ENCODE results near the gene G6PC3. TPM values are rescaled to one million over a fixed set of nuclear protein-coding genes. Genes with fewer than 3 reads are reported as not detected.

G6PC3 gene
- polyA plus RNA-seq, 2 of the 4 experiments (the other 2 are of a cell fraction): 104 to 130 TPM

DNA sequence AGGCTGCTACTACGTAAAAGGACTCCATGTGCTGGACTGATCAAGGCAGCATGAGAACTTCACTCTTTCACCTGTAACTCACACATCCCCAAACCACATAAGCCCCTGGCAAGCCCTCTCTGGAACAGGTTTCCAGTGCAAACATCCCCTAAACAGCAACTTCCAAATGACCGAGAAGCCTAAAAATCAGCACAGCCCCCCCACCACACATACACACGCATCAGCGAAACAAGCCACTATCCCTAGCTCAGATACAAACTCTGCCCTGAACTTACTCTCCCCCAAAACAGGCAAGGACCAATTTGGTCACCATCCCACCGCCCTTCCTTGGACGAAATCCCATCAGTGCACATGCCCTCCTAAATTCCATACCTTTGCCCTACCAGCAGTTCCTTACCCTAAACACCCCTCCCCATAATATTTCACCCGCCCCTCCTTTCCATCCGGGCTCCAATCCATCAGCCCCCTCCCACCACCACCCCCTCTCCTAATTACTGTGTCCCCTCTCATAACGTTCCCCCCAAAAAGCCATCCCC, 4.8 kb upstream of the G6PC3 start:
- Histone ChIP-seq H3K4me2 (peak overlapping the region; percentile 88), H3K27ac (peak overlapping the region; percentile 88 to 96), H3K9me3 (no peaks in the 10 kb centered on the region), H3K4me3 (peak overlapping the region; percentile 88), H3K4me1 (peaks cover 29% of the 10 kb centered on the region)
- CTCF ChIA-PET: interaction anchor here (0.6 to 6.5 kb wide), 10 partner anchors 13 to 122 kb away, joined by 3 to 27 read pairs (median 3); no protein-coding TSS in a partner anchor
- POLR2A ChIA-PET: interaction anchor here (0.6 to 2.5 kb wide), 14 partner anchors 10 to 294 kb away, joined by 3 to 10 read pairs (median 5); partner anchors contain the start of genes HDAC5 and TMUB2
- no peak for ATAC-seq
- TF ChIP-seq ZFP36 (IDR thresholded peaks at IDR 0.05; ENCODE audit: borderline replicate concordance, partially characterized antibody): no peak
- no peak for TF ChIP-seq ZNF302 (CRISPR knock-in tag; IDR thresholded peaks at IDR 0.05)
- no peak for TF ChIP-seq CHD4 (IDR thresholded peaks at IDR 0.05; ENCODE audit: borderline replicate concordance)
- TF ChIP-seq TP53 (CRISPR knock-in tag; IDR thresholded peaks at IDR 0.05): no peak
- TF ChIP-seq BHLHE40 (IDR thresholded peaks at IDR 0.05; ENCODE audit: low read depth, low read length): no peak
- TF ChIP-seq MYC (IDR thresholded peaks at IDR 0.05; ENCODE audit: borderline replicate concordance, low read length): no peak
- no peak for TF ChIP-seq RAD21 (conservative IDR thresholded peaks at IDR 0.05 in 1 of 2, IDR thresholded peaks at IDR 0.05 in 1 of 2)
- TF ChIP-seq, protein P1, sequence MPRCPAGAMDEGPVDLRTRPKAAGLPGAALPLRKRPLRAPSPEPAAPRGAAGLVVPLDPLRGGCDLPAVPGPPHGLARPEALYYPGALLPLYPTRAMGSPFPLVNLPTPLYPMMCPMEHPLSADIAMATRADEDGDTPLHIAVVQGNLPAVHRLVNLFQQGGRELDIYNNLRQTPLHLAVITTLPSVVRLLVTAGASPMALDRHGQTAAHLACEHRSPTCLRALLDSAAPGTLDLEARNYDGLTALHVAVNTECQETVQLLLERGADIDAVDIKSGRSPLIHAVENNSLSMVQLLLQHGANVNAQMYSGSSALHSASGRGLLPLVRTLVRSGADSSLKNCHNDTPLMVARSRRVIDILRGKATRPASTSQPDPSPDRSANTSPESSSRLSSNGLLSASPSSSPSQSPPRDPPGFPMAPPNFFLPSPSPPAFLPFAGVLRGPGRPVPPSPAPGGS (IDR thresholded peaks at IDR 0.05): no peak
- TF ChIP-seq, protein P2, sequence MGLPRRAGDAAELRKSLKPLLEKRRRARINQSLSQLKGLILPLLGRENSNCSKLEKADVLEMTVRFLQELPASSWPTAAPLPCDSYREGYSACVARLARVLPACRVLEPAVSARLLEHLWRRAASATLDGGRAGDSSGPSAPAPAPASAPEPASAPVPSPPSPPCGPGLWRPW (IDR thresholded peaks at IDR 0.05): no peak
- no peak for TF ChIP-seq HOXB5 (CRISPR knock-in tag; IDR thresholded peaks at IDR 0.05)
- no peak for TF ChIP-seq KDM5A (IDR thresholded peaks at IDR 0.05)
- no peak for TF ChIP-seq FOSL2 (IDR thresholded peaks at IDR 0.05)
- no peak for TF ChIP-seq FOSL2 (CRISPR knock-in tag; IDR thresholded peaks at IDR 0.05)
- no peak for TF ChIP-seq KDM1A (IDR thresholded peaks at IDR 0.05; ENCODE audit: low read depth)
- TF ChIP-seq CHD2 (IDR thresholded peaks at IDR 0.05; ENCODE audit: low read length, partially characterized antibody): no peak
- TF ChIP-seq CEBPB (IDR thresholded peaks at IDR 0.05): no peak
- no peak for TF ChIP-seq HEYL (CRISPR knock-in tag; IDR thresholded peaks at IDR 0.05)
- no peak for TF ChIP-seq HOXB13 (CRISPR knock-in tag; IDR thresholded peaks at IDR 0.05; ENCODE audit: low read depth)
- TF ChIP-seq FOXS1 (CRISPR knock-in tag; IDR thresholded peaks at IDR 0.05): no peak
- no peak for DNase-seq (ENCODE audit: low read depth in 1 of 2, low spot score in 1 of 2)
- 3% methylated on average over 7 of the region's 9 CpGs for WGBS (ENCODE audit: missing lambda C conversion rate)
- FAIRE-seq: no peak

DNA sequence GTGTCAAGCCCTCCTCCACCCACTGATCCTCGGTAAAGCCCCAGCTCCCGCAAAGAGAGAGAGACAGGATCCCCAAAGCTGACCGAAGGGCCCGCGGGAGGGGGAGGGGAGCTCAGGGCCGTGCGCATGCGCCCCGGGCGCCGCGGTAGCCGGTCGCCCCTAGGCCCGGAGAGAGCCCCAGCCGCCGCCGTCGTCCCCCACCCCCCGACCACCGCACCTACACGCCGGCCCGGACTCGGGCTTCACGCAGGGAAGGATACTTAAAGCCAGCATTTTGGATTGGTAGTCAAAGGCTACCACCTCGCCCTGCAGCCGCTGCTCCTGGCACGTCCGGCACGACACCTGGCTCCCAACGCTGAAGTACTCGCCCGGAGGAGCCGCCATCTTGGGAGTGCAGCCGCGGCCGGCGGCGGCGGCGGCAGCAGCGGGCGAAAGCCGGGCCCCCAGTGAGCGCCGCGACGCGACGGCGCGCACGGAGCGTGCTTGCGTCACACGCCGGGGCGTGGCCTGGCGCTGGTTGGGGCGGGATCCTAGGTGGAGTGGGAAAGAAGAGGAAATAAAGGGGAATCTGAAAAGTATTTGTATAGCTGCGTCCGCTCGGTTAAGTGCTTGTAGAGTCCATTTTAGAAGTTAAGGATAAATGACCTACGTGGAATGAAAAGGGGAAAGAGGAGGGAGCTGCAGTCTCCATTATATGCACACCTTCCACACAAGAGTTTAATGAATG, 4.2 kb upstream of the G6PC3 start, which contains the start of gene LSM12:
Gene LSM12 (minus strand): TSS at position 468 of the 727 bp plus-strand sequence. CDS start 84 bp downstream, at position 384.
- H3K9me3 ChIP-seq: no peaks in the 10 kb centered on the region
- H3K4me3 ChIP-seq: peak within 1 kb of the TSS; percentile 88
- TF ChIP-seq CHD2 (IDR thresholded peaks at IDR 0.05; ENCODE audit: low read length, partially characterized antibody): peak; percentile 45
- TF ChIP-seq, protein P1 (IDR thresholded peaks at IDR 0.05): peak; percentile 87; the same call in 2 of the 3 replicates
- peak; percentile 85; the same call in 1 of the 2 replicates for TF ChIP-seq MAZ (IDR thresholded peaks at IDR 0.05; ENCODE audit: borderline replicate concordance, low read depth, low read length)
- TF ChIP-seq, protein P3, sequence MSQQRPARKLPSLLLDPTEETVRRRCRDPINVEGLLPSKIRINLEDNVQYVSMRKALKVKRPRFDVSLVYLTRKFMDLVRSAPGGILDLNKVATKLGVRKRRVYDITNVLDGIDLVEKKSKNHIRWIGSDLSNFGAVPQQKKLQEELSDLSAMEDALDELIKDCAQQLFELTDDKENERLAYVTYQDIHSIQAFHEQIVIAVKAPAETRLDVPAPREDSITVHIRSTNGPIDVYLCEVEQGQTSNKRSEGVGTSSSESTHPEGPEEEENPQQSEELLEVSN (IDR thresholded peaks at IDR 0.05; ENCODE audit: borderline replicate concordance, low read depth): 0 out of 2 replicates have a peak, but pooled peaks have one; percentile 5
- no peak for TF ChIP-seq CBX8 (IDR thresholded peaks at IDR 0.05)
- TF ChIP-seq, protein P4, sequence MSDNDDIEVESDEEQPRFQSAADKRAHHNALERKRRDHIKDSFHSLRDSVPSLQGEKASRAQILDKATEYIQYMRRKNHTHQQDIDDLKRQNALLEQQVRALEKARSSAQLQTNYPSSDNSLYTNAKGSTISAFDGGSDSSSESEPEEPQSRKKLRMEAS (IDR thresholded peaks at IDR 0.05): peak; percentile 59
- TF ChIP-seq TFCP2L1 (CRISPR knock-in tag; IDR thresholded peaks at IDR 0.05): peak; percentile 66; the same call in 1 of the 2 replicates
- peak; percentile 94; the same call in 1 of the 2 replicates for TF ChIP-seq PHF8 (IDR thresholded peaks at IDR 0.05; ENCODE audit: borderline replicate concordance, low read depth)
- 0 out of 2 replicates have a peak, but pooled peaks have one; percentile 54 for TF ChIP-seq MYC (IDR thresholded peaks at IDR 0.05; ENCODE audit: borderline replicate concordance, low read length)
- TF ChIP-seq POLR2A (IDR thresholded peaks at IDR 0.05; ENCODE audit: low read length): peak; percentile 79
- TF ChIP-seq RFX5 (IDR thresholded peaks at IDR 0.05): no peak
- TF ChIP-seq SMC3 (IDR thresholded peaks at IDR 0.05): no peak
- no peak for TF ChIP-seq ESRRA (IDR thresholded peaks at IDR 0.05; ENCODE audit: borderline replicate concordance, low read length)
- TF ChIP-seq RARB (CRISPR knock-in tag; IDR thresholded peaks at IDR 0.05): no peak
- TF ChIP-seq CEBPB (IDR thresholded peaks at IDR 0.05): peak in 1 of 2 experiments; percentile 70; a peak in 1 of 4 replicates
- peak; percentile 61 to 96; a peak in 4 of 5 replicates for TF ChIP-seq JUN (IDR thresholded peaks at IDR 0.05)
- H3K4me2 ChIP-seq: peak within 1 kb of the TSS; percentile 88
- ATAC-seq (peak; percentile 68), DNase-seq (ENCODE audit: low read depth in 1 of 2, low spot score in 1 of 2) (peak; percentile 95 to 96), FAIRE-seq (no peak)
- 2% methylated on average over 37 of the region's 65 CpGs for WGBS (ENCODE audit: missing lambda C conversion rate)
- peak within 1 kb of the TSS; percentile 88 to 96 for H3K27ac ChIP-seq
- ChIA-PET POLR2A (interaction anchor here (0.5 to 2.5 kb wide), 18 partner anchors 10 to 422 kb away, joined by 3 to 10 read pairs (median 4); partner anchors contain the start of genes HDAC5 and TMUB2), CTCF (interaction anchor here (0.6 to 6.5 kb wide), 13 partner anchors 12 to 156 kb away, joined by 3 to 27 read pairs (median 3); no protein-coding TSS in a partner anchor)
- peaks cover 29% of the 10 kb centered on the region for H3K4me1 ChIP-seq

Data from A549 (cell line).